Mononuclear cell (primary cell): ENCODE data around the gene ETV6. TPM values are rescaled to one million over a fixed set of nuclear protein-coding genes. Genes with fewer than 3 reads are reported as not detected.

Experiments
- H3K27me3 ChIP-seq: 2 replicates; pipeline ENCODE4 v1.6.0; 2011; ENCODE audit warnings: low read length, control low read depth; ENCODE audit not compliant: insufficient read depth
- H3K4me1 ChIP-seq: 2 replicates; pipeline ENCODE4 v1.5.1; 2011; ENCODE audit warnings: mild to moderate bottlenecking, low read length, control low read depth; ENCODE audit not compliant: insufficient read depth
- H3K4me3 ChIP-seq: 2 replicates; pipeline ENCODE4 v1.5.1; 2011; ENCODE audit warnings: mild to moderate bottlenecking, low read length, moderate library complexity
- H3K9me3 ChIP-seq: 2 replicates; pipeline ENCODE4 v1.5.1; 2011; ENCODE audit warnings: low read depth, mild to moderate bottlenecking, control low read depth, low read length
- total RNA-seq: library from RNA; depleted of rRNA; stranded (reverse); fragments of >200 nt; gene quantifications from one replicate; pipeline ENCODE4 v1.2.3, GENCODE V29; 2012

The ETV6 gene
- total RNA-seq, 1 donor: 19.7 TPM

DNA sequence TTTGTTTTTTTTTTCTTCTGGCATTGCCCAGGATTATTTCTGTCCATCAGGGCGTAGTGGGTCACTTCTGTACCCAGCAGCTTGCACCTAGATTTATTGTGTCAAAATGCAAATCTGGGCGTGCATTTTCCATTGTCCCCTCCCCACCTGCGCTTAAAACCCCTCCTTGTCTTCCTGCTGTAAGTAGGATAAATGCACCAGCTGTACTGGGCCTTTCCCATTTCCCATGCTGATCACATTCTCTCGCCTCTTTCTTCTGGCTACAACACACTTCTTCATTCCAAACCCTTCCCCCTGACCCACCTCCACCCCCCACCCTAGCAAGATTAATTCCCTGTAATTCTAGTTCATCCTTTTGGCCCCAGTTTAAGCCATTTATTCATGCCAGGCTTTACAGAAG is 128.0 kb downstream of the ETV6 start:
- Histone ChIP-seq H3K27me3 (no peaks in the 10 kb centered on the region), H3K9me3 (no peaks in the 10 kb centered on the region), H3K4me3 (no peak overlapping the region), H3K4me1 (peaks cover 58% of the 10 kb centered on the region)

- H3K4me1 ChIP-seq: peaks cover 53% of the 10 kb centered on the region
- no peak overlapping the region for H3K4me3 ChIP-seq
- no peaks in the 10 kb centered on the region for H3K27me3 ChIP-seq
- H3K9me3 ChIP-seq: no peaks in the 10 kb centered on the region
These were observed 128.5 kb downstream of the ETV6 start for GRCh38 chr12:11777962-11778361.

- Histone ChIP-seq H3K4me3 (no peak overlapping the region), H3K4me1 (peaks cover 44% of the 10 kb centered on the region), H3K27me3 (no peaks in the 10 kb centered on the region), H3K9me3 (no peaks in the 10 kb centered on the region)
These were observed 129.5 kb downstream of the ETV6 start for GRCh38 chr12:11778713-11779685.

- peaks cover 28% of the 10 kb centered on the region for H3K4me1 ChIP-seq
- H3K9me3 ChIP-seq: no peaks in the 10 kb centered on the region
- no peak overlapping the region for H3K4me3 ChIP-seq
- no peaks in the 10 kb centered on the region for H3K27me3 ChIP-seq
These were observed 131.1 kb downstream of the ETV6 start for GRCh38 chr12:11780521-11781101.

GRCh38 chr12:11782914-11783420 is 133.5 kb downstream of the ETV6 start:
- Histone ChIP-seq H3K27me3 (no peaks in the 10 kb centered on the region), H3K4me1 (peaks cover 19% of the 10 kb centered on the region), H3K4me3 (no peak overlapping the region), H3K9me3 (no peaks in the 10 kb centered on the region)

- Histone ChIP-seq H3K4me3 (no peak overlapping the region), H3K4me1 (peaks cover 6% of the 10 kb centered on the region)
These were observed 136.2 kb downstream of the ETV6 start for GRCh38 chr12:11785712-11786111.

GRCh38 chr12:11786638-11787365 is 137.3 kb downstream of the ETV6 start:
- Histone ChIP-seq H3K9me3 (no peaks in the 10 kb centered on the region), H3K4me3 (no peak overlapping the region), H3K27me3 (no peaks in the 10 kb centered on the region), H3K4me1 (peaks cover 9% of the 10 kb centered on the region)

More at GRCh38 chr12:11785712-11786111, 136.2 kb downstream of the ETV6 start:
- no peaks in the 10 kb centered on the region for H3K9me3 ChIP-seq
- H3K27me3 ChIP-seq: no peaks in the 10 kb centered on the region

DNA sequence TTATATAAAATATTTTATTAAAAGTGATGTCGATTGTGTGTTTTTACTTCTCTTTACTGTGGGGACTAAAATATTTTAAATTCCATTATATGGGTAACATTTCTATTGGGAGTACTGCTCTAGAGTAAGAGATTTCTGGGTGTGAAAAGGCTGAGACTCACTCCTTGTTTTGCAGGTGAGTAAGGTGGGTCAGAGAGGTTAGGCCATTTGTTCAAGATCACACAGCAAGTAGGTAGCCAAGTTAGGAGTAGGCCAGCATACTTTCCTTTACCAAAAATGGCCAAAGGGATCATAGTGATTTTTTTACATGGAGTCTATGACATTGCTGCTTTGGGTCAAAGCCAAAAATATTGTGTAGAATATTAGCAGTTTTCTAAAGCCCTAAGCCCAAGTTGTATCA is 138.0 kb downstream of the ETV6 start:
- no peaks in the 10 kb centered on the region for H3K27me3 ChIP-seq
- H3K9me3 ChIP-seq: no peaks in the 10 kb centered on the region
- peaks cover 9% of the 10 kb centered on the region for H3K4me1 ChIP-seq
- no peak overlapping the region for H3K4me3 ChIP-seq

- Histone ChIP-seq H3K27me3 (no peaks in the 10 kb centered on the region), H3K9me3 (no peaks in the 10 kb centered on the region), H3K4me1 (peaks cover 9% of the 10 kb centered on the region)
These were observed 138.7 kb downstream of the ETV6 start for GRCh38 chr12:11787933-11788849.

GRCh38 chr12:11793921-11794710 is 144.6 kb downstream of the ETV6 start:
- H3K9me3 ChIP-seq: no peaks in the 10 kb centered on the region
- H3K4me3 ChIP-seq: no peak overlapping the region
- peaks cover 52% of the 10 kb centered on the region for H3K4me1 ChIP-seq
- no peaks in the 10 kb centered on the region for H3K27me3 ChIP-seq

More at GRCh38 chr12:11787933-11788849, 138.7 kb downstream of the ETV6 start:
- H3K4me3 ChIP-seq: no peak overlapping the region

GRCh38 chr12:11794751-11795150 is 145.3 kb downstream of the ETV6 start:
- Histone ChIP-seq H3K4me1 (peaks cover 58% of the 10 kb centered on the region), H3K27me3 (no peaks in the 10 kb centered on the region), H3K9me3 (no peaks in the 10 kb centered on the region), H3K4me3 (no peak overlapping the region)

DNA sequence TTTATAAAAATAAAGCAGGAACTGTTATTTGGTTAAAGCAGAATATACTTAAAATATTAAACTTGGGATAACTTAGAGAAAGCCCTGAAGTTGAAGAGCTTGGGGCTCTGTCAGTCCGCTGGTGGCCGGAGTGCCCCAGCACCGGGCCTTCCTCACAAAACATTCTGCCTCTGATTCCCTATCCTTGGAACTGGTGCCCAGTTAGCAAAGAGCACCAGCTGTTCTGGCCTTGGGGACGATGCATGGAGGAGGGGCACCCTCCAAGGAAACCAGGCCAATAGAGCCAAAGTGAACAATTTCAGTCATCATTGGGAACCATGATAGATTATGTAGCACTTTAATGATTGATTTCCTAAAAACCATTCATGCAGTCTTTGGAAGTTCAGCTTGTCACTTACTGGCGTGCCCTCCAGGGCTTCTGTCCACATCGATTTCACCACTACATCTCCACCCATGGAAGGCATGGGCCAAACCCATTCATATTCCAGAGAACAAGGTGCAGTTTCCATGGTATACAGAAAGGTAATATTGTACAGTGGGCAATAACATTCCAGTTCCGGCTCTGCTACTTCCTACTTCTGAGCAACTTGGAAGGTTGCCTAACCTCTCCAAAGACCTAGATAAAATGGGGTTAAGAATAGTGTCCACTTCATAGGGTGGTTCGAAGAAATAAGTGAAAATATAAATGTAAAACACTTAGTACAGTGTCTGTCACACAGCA is 145.9 kb downstream of the ETV6 start:
- Histone ChIP-seq H3K4me1 (peaks cover 60% of the 10 kb centered on the region), H3K27me3 (no peaks in the 10 kb centered on the region), H3K9me3 (no peaks in the 10 kb centered on the region), H3K4me3 (no peak overlapping the region)

- Histone ChIP-seq H3K4me3 (no peak overlapping the region), H3K4me1 (peaks cover 57% of the 10 kb centered on the region), H3K27me3 (no peaks in the 10 kb centered on the region), H3K9me3 (no peaks in the 10 kb centered on the region)
These were observed 146.5 kb downstream of the ETV6 start for GRCh38 chr12:11795913-11796459.
